ENCODE results near the gene POU6F2. TPM values are rescaled to one million over a fixed set of nuclear protein-coding genes. Genes with fewer than 3 reads are reported as not detected.

Gene POU6F2
- total RNA-seq, 1 experiment from 2014 or later, result 3.9 TPM

- Mint-ChIP-seq H3K36me3 (ENCODE audit: insufficient read depth, unreplicated experiment) (no peaks in the 10 kb centered on the region), H3K9me3 (ENCODE audit: unreplicated experiment) (no peaks in the 10 kb centered on the region), H3K4me1 (ENCODE audit: low read depth, unreplicated experiment) (no peaks in the 10 kb centered on the region), H3K27ac (ENCODE audit: unreplicated experiment) (no peak overlapping the region), H3K4me3 (ENCODE audit: unreplicated experiment) (no peak overlapping the region), H3K27me3 (ENCODE audit: insufficient read depth, unreplicated experiment) (peaks cover 6% of the 10 kb centered on the region)
- Histone ChIP-seq H3K36me3 (ENCODE audit: control insufficient read depth, insufficient read depth, low read length) (no peaks in the 10 kb centered on the region), H3K9me3 (no peaks in the 10 kb centered on the region), H3K4me3 (ENCODE audit: low read depth, low read length) (no peak overlapping the region), H3K27me3 (replicated peaks; ENCODE audit: control insufficient read depth, insufficient read depth, low read length) (no peaks in the 10 kb centered on the region), H3K4me1 (no peaks in the 10 kb centered on the region)
- POLR2A ChIA-PET, result no interaction called here
- no peak for TF ChIP-seq CTCF (IDR thresholded peaks at IDR 0.05; ENCODE audit: insufficient read depth in 1 of 2, low read depth in 1 of 2, low read length in 1 of 2, severe bottlenecking in 1 of 2, unreplicated experiment in 1 of 2)
- intact Hi-C loops (cut with micrococcal nuclease; ENCODE audit: unreplicated experiment), result loop anchor here (10.0 kb wide), 1 partner anchor 264 kb away; no protein-coding TSS in a partner anchor
- no TSS peak for BruUV-seq (replicated peaks)
- CTCF ChIA-PET, result no interaction called here
- no peak for DNase-seq
Observed at GRCh38 chr7:39198556-39198955, 220.8 kb downstream of the POU6F2 start.

GRCh38 chr7:39199006-39199405 is 221.3 kb downstream of the POU6F2 start:
- Histone ChIP-seq H3K9me3 (no peaks in the 10 kb centered on the region), H3K27me3 (replicated peaks; ENCODE audit: control insufficient read depth, insufficient read depth, low read length) (no peaks in the 10 kb centered on the region), H3K36me3 (ENCODE audit: control insufficient read depth, insufficient read depth, low read length) (no peaks in the 10 kb centered on the region), H3K4me1 (no peaks in the 10 kb centered on the region), H3K4me3 (ENCODE audit: low read depth, low read length) (no peak overlapping the region)
- no peaks in the 10 kb centered on the region for H3K9me3 Mint-ChIP-seq (ENCODE audit: unreplicated experiment)
- no peak overlapping the region for H3K27ac Mint-ChIP-seq (ENCODE audit: unreplicated experiment)
- H3K4me1 Mint-ChIP-seq (ENCODE audit: low read depth, unreplicated experiment), result no peaks in the 10 kb centered on the region
- no peaks in the 10 kb centered on the region for H3K36me3 Mint-ChIP-seq (ENCODE audit: insufficient read depth, unreplicated experiment)
- intact Hi-C loops (cut with micrococcal nuclease; ENCODE audit: unreplicated experiment), result loop anchor here (10.0 kb wide), 1 partner anchor 264 kb away; no protein-coding TSS in a partner anchor
- ChIA-PET POLR2A (no interaction called here), CTCF (no interaction called here)
- no peak for DNase-seq
- peaks cover 6% of the 10 kb centered on the region for H3K27me3 Mint-ChIP-seq (ENCODE audit: insufficient read depth, unreplicated experiment)
- TF ChIP-seq CTCF (IDR thresholded peaks at IDR 0.05; ENCODE audit: insufficient read depth in 1 of 2, low read depth in 1 of 2, low read length in 1 of 2, severe bottlenecking in 1 of 2, unreplicated experiment in 1 of 2), result no peak
- H3K4me3 Mint-ChIP-seq (ENCODE audit: unreplicated experiment), result no peak overlapping the region
- no TSS peak for BruUV-seq (replicated peaks)

DNA sequence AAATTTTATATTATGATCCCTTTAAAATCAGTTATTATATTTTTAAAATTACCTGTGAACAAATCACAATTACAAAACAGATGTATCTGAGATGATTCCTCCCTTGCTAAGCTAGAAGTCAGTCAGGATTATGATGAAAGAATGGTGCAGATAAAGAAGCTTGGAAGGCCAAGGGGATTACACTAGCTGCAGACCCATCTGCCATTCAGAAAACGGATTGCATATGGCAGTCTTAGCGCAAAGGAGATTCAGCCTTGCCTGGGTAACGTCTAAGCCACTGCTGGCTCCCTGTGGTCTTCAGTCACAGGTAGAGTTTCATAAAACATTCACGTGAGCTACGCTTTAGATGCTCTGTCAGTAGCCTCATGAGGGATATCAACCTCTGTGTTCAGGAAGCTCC is 222.2 kb downstream of the POU6F2 start:
- Histone ChIP-seq H3K4me1 (no peaks in the 10 kb centered on the region), H3K4me3 (ENCODE audit: low read depth, low read length) (no peak overlapping the region), H3K27me3 (replicated peaks; ENCODE audit: control insufficient read depth, insufficient read depth, low read length) (no peaks in the 10 kb centered on the region), H3K36me3 (ENCODE audit: control insufficient read depth, insufficient read depth, low read length) (no peaks in the 10 kb centered on the region), H3K9me3 (no peaks in the 10 kb centered on the region)
- CTCF ChIA-PET, result no interaction called here
- BruUV-seq (replicated peaks), result no TSS peak
- no peak for DNase-seq
- TF ChIP-seq CTCF (IDR thresholded peaks at IDR 0.05; ENCODE audit: insufficient read depth in 1 of 2, low read depth in 1 of 2, low read length in 1 of 2, severe bottlenecking in 1 of 2, unreplicated experiment in 1 of 2), result no peak
- no peaks in the 10 kb centered on the region for H3K36me3 Mint-ChIP-seq (ENCODE audit: insufficient read depth, unreplicated experiment)
- no peaks in the 10 kb centered on the region for H3K4me1 Mint-ChIP-seq (ENCODE audit: low read depth, unreplicated experiment)
- no peaks in the 10 kb centered on the region for H3K9me3 Mint-ChIP-seq (ENCODE audit: unreplicated experiment)
- POLR2A ChIA-PET, result no interaction called here
- H3K4me3 Mint-ChIP-seq (ENCODE audit: unreplicated experiment), result no peak overlapping the region
- peaks cover 6% of the 10 kb centered on the region for H3K27me3 Mint-ChIP-seq (ENCODE audit: insufficient read depth, unreplicated experiment)
- intact Hi-C loops (cut with micrococcal nuclease; ENCODE audit: unreplicated experiment), result loop anchor here (10.0 kb wide), 1 partner anchor 265 kb away; no protein-coding TSS in a partner anchor
- H3K27ac Mint-ChIP-seq (ENCODE audit: unreplicated experiment), result no peak overlapping the region

Data from Caco-2 (cell line).